ENCODE measurements around the gene URB1.

The URB1 gene

GRCh38 chr21:32372755-32373154 lies 20.1 kb downstream of the URB1 start:
- TF ChIP-seq CTCF (IDR thresholded peaks at IDR 0.05): no peak

GRCh38 chr21:32371913-32372314 lies 20.9 kb downstream of the URB1 start:
- no peak for TF ChIP-seq CTCF (IDR thresholded peaks at IDR 0.05)

GRCh38 chr21:32370998-32371766 lies 21.6 kb downstream of the URB1 start:
- TF ChIP-seq CTCF (IDR thresholded peaks at IDR 0.05): no peak

- no peak for TF ChIP-seq CTCF (IDR thresholded peaks at IDR 0.05)
These were observed 24.4 kb downstream of the URB1 start for GRCh38 chr21:32368386-32368785.

- no peak for TF ChIP-seq CTCF (IDR thresholded peaks at IDR 0.05)
These were observed 25.7 kb downstream of the URB1 start for GRCh38 chr21:32367158-32367557.

GRCh38 chr21:32366191-32366590 lies 26.6 kb downstream of the URB1 start:
- TF ChIP-seq CTCF (IDR thresholded peaks at IDR 0.05): no peak

- no peak for TF ChIP-seq CTCF (IDR thresholded peaks at IDR 0.05)
These were observed 28.0 kb downstream of the URB1 start for GRCh38 chr21:32364796-32365195.

- TF ChIP-seq CTCF (IDR thresholded peaks at IDR 0.05): no peak
These were observed 28.4 kb downstream of the URB1 start for GRCh38 chr21:32364387-32364786.
